NK-92 treated with Interleukin-12 subunit alpha and Interleukin-12 subunit beta, amount 100 ng/mL, for 24 hours (cell line): ENCODE data around the gene KDELR3.

Experiments used
- DNase-seq: peaks from one replicate; lab custom pipeline; 2025; lab: John Stamatoyannopoulos, UW

The KDELR3 gene

GRCh38 chr22:38519453-38520250 lies 51.8 kb downstream of the KDELR3 start:
- DNase-seq = no peak

- DNase-seq = no peak
These were observed 55.1 kb downstream of the KDELR3 start for GRCh38 chr22:38523029-38523428.

- no peak for DNase-seq
These were observed 55.6 kb downstream of the KDELR3 start for GRCh38 chr22:38523479-38523878.

GRCh38 chr22:38524429-38524828 lies 56.5 kb downstream of the KDELR3 start:
- DNase-seq = no peak

GRCh38 chr22:38531251-38531938 lies 63.5 kb downstream of the KDELR3 start:
- no peak for DNase-seq
